Stimulated activated CD4-positive, alpha-beta T cell treated with anti-CD3 and anti-CD28 coated beads, Interleukin-2, amount 100 ng/mL, for 24 hours (primary cell): Measurements from ENCODE around the gene FAT1.

Experiments used
- DNase-seq, 2 donors: peaks; one replicate each; pipeline ENCODE4 v3.0.0-alpha.2; 2020

FAT1 gene

DNA sequence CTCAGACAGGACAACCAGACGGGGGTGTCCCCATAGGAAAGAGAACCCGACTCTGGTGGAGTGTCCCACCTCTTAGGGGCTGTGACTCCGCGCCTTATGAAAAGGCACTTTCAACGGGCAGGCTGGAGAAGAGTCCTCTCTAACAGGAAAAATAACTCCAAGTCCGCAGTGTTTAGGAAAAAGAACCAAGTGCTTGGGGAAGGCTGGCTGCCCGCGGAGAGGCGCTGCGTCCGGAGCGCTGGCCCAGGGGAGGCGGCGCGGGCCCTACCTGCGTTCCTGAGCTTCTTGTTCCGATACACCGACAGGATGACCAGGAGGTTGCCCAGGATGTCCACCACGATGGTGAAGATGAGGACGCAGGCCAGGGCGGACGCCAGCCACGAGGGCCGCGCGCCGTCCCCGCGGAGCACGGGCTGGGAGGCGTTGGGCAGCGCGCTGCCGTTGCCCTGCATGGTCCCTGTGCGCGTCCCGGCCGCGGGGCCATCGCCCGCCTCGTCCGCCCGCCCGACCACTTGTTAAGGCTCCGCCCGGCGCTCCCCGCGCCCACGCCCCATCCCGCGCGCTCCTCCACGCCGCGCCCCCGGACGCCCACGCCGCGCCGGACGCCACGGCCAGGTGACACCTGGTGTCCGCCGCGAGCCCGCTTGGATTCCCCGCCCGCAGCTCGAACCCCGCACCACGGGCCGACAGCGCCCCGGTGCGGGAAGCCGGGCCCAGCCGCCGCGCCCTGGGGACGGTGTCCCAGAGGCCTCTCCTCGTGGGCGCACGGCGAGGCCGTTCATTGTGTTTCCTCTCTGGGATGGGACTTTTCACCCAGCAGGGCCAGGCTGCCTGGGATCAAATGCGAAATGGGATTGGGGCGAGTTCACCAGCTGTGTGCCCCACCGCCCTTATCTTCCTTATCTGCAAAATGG is 168.5 kb downstream of the FAT1 start, which contains the start of gene MTNR1A:
MTNR1A (minus strand) TSS at position 654 of the 914 bp plus-strand sequence; CDS start at position 452, 202 bp downstream.
- no peak for DNase-seq

DNA sequence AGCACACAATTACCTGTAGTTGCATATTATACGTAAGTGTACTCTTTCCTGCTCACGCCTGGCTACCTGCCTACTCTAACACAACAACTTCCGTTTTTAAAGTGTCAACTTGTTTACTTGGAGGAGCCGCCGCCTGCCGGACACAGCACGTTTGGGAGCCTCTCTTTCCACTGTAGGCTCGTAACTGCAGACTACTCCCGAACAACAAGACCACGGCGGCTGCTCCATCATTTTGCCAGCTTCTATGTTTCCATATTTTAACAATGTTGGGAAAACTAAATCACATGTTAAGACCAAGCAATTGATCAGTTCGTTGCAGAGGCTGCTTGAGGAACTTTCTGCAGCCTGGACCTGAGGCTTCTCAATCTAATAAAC is 169.1 kb downstream of the FAT1 start:
- DNase-seq = no peak

DNA sequence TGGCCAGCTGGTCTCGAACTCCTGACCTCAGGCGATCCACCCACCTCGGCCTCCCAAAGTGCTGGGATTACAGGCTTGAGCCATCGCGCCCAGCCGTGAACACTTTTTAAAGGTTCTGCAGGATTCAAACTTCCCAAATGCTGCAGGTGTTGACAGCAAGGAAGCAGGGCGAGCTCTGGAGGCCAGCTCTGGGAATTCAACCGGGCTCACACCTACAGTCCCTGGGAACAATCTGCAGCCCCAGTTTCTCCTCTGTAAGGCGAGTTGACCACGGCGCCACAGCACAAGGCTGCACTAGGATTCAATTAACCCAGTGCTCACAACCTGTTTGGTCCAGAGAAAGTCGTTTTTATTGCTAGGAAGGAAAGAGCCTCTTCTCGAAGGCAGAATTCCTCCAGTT is 169.9 kb downstream of the FAT1 start:
- no peak for DNase-seq

DNA sequence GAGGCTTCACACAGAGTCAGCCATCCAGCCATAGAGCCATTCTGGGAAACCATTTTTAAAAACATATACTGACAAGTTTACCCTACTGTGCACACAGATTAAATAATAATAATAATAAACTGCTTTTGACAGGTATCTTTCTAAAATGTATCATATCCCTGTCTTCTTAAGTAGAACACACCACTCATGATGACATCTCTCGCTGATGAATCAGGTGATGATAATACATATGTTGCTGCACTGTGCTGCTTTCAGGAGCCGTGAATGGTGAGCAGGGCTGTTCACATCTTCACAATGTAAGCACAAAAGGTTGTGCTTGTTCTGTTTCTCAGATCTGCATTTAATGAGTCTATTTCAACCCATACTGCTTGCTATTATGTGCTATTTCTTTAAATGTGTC is 171.8 kb downstream of the FAT1 start:
- no peak for DNase-seq

DNA sequence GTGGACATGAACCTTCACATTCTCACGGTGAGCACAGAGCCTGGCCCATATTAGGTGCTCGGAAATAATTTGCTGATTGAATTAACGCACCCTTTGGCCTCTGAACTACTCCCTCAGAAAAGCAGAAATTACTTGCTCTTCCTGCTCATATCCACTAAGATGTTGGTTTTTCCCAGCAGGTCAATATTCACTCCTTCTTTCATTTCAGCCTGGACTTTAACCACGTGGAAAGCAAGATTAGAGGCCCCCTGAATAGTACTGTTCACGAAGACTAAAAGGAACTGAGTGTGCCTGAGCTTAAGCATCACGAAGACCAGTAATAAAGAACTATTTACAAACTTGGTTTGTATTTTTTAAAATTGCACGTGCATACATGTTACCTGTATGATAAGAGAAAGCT is 178.2 kb downstream of the FAT1 start:
- no peak for DNase-seq

DNA sequence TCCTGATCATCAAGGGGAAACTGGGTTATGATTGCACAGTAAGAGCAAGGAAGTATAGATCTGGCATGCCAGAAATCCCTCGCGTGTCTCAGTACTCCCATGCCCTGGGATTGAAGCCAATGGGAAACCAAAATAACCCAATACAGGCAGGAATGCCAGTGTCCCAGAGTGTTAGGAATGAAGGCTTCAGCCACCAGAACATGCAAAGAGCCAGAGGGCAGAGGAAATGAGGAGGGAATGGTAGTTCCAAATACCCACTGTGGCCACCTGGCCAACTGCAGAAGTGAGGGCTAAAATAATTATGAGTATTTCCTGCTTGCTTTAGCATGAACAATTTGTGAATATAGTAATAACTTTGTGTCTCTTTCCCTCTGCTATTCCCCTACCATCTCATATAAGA is 180.4 kb downstream of the FAT1 start:
- no peak for DNase-seq

DNA sequence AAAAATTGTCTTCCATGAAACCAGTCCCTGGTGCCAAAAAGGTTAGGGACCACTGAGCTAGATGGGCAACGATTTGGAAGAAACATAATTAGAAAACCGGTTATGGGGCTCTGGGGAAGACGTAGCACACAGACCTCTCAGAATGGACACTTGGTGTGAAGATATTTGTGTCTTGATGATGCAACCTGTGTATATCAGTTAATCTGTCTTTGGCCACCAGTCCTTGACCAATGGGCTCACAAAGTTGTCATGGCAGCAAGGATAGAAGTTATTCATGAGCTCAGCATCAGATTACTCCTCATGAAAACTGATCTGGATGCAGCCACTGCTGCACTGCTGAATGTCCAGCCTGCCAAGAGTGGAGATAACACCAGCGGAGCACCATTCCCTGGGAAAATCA is 181.9 kb downstream of the FAT1 start:
- DNase-seq = no peak

DNA sequence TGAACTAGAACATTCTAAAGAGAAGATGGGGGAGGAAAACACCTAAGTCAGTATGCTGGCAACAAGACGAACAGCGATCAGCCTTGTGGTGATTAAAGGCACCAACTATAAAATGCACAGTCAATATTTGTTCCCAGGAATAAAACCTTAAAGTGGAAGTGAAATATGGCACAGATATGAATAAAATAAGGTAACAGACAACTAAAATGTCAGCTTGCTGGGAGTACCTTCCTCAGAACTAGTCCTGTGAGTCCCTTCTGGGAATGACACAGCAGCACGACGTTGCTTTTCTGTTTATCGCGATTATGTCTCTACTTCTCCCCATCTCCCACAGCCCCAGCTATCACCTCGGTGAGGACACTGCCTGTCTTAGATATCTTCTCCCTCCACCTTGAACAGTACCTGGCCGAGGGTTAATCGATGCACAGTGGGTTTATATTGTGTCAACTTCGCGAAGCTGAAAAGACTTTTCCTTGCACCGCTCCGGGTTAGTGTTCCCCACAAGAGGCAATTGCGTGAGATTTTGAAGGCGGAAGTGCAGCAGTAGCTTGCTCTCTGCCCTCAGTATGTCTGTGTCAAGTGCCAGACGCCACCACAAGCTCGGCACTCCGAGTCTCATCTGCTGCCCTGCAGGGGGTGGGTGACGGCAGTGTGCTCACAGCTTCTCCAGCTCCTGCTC is 185.7 kb downstream of the FAT1 start:
- DNase-seq = no peak
